ENCODE data around the gene ABO.
A peak's percentile ranks its signal among the peaks of the same experiment; 100 is the strongest.
"Not testable (repeated sequence)": the region's sequence is repeated elsewhere in the genome, so short reads cannot be mapped to it uniquely, and the experiment has no call there.

Gene ABO

DNA sequence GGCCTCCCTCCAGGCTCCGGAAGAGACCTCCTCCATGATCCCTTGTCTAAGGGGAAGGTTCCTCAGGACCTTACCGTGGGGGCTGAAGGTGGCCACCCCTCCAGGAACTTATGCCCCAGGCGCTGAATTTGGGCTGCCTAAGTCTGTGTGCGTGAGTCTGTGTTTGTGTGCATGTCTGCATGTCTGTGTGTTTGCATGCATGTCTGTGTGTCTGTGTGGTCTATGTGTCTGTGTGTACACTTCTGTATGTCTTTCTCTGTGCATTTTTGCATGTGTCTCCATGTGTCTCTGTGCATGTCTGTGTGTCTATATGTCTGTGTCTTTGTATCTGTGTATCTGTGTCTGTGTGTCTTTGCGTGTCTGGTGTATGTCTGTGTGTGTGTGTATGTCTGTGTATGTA is 20.5 kb downstream of the ABO start:
- Histone ChIP-seq H3K27me3 (ENCODE audit: control insufficient read depth in 1 of 2, insufficient read depth in 2 of 2, low read length in 2 of 2) (no peaks in the 10 kb centered on the region), H3K27ac (ENCODE audit: low read depth, low read length) (no peak overlapping the region), H3K4me3 (ENCODE audit: low read depth in 1 of 2, low read length in 2 of 2) (no peak overlapping the region), H3K36me3 (ENCODE audit: control insufficient read depth in 1 of 2, insufficient read depth in 2 of 2, low read length in 2 of 2) (peaks cover 0 to 23% of the 10 kb centered on the region in 2 donors), H3K9ac (ENCODE audit: low read depth in 1 of 2, low read length in 2 of 2) (no peak overlapping the region), H3K4me1 (ENCODE audit: control insufficient read depth in 1 of 2, insufficient read depth in 2 of 2, low read length in 2 of 2) (peaks cover 32 to 39% of the 10 kb centered on the region in 2 donors), H3K9me3 (ENCODE audit: control insufficient read depth in 1 of 2, low read length in 2 of 2) (no peaks in the 10 kb centered on the region)

DNA sequence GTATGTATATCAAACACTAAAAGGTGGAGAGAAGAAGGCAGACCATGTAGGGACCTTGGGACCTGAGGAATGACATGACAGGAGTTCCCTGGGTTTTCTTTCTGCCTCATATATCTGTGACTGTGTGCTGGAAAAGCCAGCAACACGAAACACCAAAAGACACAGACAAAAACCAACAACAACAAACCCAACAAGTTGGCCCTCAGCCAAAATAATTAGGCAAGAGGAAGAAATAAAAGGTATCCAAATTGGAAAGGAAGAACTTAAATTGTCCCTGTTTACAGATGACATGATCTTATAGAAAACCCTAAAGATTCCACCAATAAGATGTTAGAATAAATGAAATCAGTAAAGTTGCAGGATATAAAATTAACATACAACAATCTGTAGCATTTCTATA is 21.7 kb downstream of the ABO start:
- Histone ChIP-seq H3K9me3 (ENCODE audit: control insufficient read depth in 1 of 2, low read length in 2 of 2) (no peaks in the 10 kb centered on the region), H3K4me1 (ENCODE audit: control insufficient read depth in 1 of 2, insufficient read depth in 2 of 2, low read length in 2 of 2) (peaks cover 32 to 39% of the 10 kb centered on the region in 2 donors), H3K27ac (ENCODE audit: low read depth, low read length) (no peak overlapping the region), H3K36me3 (ENCODE audit: control insufficient read depth in 1 of 2, insufficient read depth in 2 of 2, low read length in 2 of 2) (peaks cover 0 to 14% of the 10 kb centered on the region in 2 donors), H3K4me3 (ENCODE audit: low read depth in 1 of 2, low read length in 2 of 2) (peak overlapping the region; percentile 2 to 33), H3K9ac (ENCODE audit: low read depth in 1 of 2, low read length in 2 of 2) (peak overlapping the region; percentile 39 to 46), H3K27me3 (ENCODE audit: control insufficient read depth in 1 of 2, insufficient read depth in 2 of 2, low read length in 2 of 2) (no peaks in the 10 kb centered on the region)

- Histone ChIP-seq H3K27me3 (ENCODE audit: control insufficient read depth in 1 of 2, insufficient read depth in 2 of 2, low read length in 2 of 2) (no peaks in the 10 kb centered on the region), H3K27ac (ENCODE audit: low read depth, low read length) (peak overlapping the region; percentile 79), H3K9me3 (ENCODE audit: control insufficient read depth in 1 of 2, low read length in 2 of 2) (no peaks in the 10 kb centered on the region), H3K9ac (ENCODE audit: low read depth in 1 of 2, low read length in 2 of 2) (peak overlapping the region; percentile 39 to 61), H3K4me1 (ENCODE audit: control insufficient read depth in 1 of 2, insufficient read depth in 2 of 2, low read length in 2 of 2) (peaks cover 32 to 39% of the 10 kb centered on the region in 2 donors), H3K36me3 (ENCODE audit: control insufficient read depth in 1 of 2, insufficient read depth in 2 of 2, low read length in 2 of 2) (peaks cover 0 to 14% of the 10 kb centered on the region in 2 donors), H3K4me3 (ENCODE audit: low read depth in 1 of 2, low read length in 2 of 2) (peak overlapping the region; percentile 10 to 37)
These were observed 22.5 kb downstream of the ABO start for GRCh38 chr9:133252301-133253020.

- Histone ChIP-seq H3K4me3 (ENCODE audit: low read depth in 1 of 2, low read length in 2 of 2) (peak overlapping the region; percentile 10 to 37), H3K27ac (ENCODE audit: low read depth, low read length) (peak overlapping the region; percentile 79), H3K9me3 (ENCODE audit: control insufficient read depth in 1 of 2, low read length in 2 of 2) (no peaks in the 10 kb centered on the region), H3K9ac (ENCODE audit: low read depth in 1 of 2, low read length in 2 of 2) (peak overlapping the region; percentile 33 to 61), H3K27me3 (ENCODE audit: control insufficient read depth in 1 of 2, insufficient read depth in 2 of 2, low read length in 2 of 2) (no peaks in the 10 kb centered on the region), H3K4me1 (ENCODE audit: control insufficient read depth in 1 of 2, insufficient read depth in 2 of 2, low read length in 2 of 2) (peaks cover 29 to 39% of the 10 kb centered on the region in 2 donors), H3K36me3 (ENCODE audit: control insufficient read depth in 1 of 2, insufficient read depth in 2 of 2, low read length in 2 of 2) (peaks cover 0 to 14% of the 10 kb centered on the region in 2 donors)
These were observed 23.2 kb downstream of the ABO start for GRCh38 chr9:133251773-133252172.

GRCh38 chr9:133251221-133251620 is 23.8 kb downstream of the ABO start:
- not testable (repeated sequence) for H3K27ac ChIP-seq (ENCODE audit: low read depth, low read length); H3K9me3 ChIP-seq (ENCODE audit: control insufficient read depth in 1 of 2, low read length in 2 of 2); H3K27me3 ChIP-seq (ENCODE audit: control insufficient read depth in 1 of 2, insufficient read depth in 2 of 2, low read length in 2 of 2); H3K9ac ChIP-seq (ENCODE audit: low read depth in 1 of 2, low read length in 2 of 2)
- Histone ChIP-seq H3K4me1 (ENCODE audit: control insufficient read depth in 1 of 2, insufficient read depth in 2 of 2, low read length in 2 of 2) (peaks cover 29 to 39% of the 10 kb centered on the region in 2 donors), H3K4me3 (ENCODE audit: low read depth in 1 of 2, low read length in 2 of 2) (peak overlapping the region in 1 of 2 donors; percentile 37), H3K36me3 (ENCODE audit: control insufficient read depth in 1 of 2, insufficient read depth in 2 of 2, low read length in 2 of 2) (peaks cover 0 to 14% of the 10 kb centered on the region in 2 donors)

DNA sequence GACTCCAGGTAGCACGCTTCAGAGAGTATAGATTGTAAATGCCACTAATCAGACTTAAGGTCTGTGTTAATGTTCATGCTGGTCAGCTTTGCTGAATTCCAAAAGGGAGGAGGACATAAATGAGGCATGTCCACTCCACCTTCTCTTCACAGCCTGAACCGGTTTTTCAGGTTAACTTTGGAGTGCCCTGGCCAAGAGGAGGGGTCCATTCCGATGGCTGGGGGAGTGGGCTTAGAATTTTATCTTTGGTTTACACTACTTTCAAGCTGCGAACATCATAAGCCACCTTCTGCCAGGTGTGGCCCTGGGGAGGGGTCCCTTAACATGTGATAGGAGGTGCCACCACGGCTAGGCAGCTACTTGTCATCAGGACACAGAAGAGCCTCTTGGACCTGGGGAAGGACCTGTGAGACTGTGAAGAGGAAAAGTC is 24.2 kb downstream of the ABO start:
- H3K9ac ChIP-seq (ENCODE audit: low read depth in 1 of 2, low read length in 2 of 2), result no peak overlapping the region
- no peak overlapping the region for H3K4me3 ChIP-seq (ENCODE audit: low read depth in 1 of 2, low read length in 2 of 2)
- no peaks in the 10 kb centered on the region for H3K9me3 ChIP-seq (ENCODE audit: control insufficient read depth in 1 of 2, low read length in 2 of 2)
- no peaks in the 10 kb centered on the region for H3K27me3 ChIP-seq (ENCODE audit: control insufficient read depth in 1 of 2, insufficient read depth in 2 of 2, low read length in 2 of 2)
- H3K4me1 ChIP-seq (ENCODE audit: control insufficient read depth in 1 of 2, insufficient read depth in 2 of 2, low read length in 2 of 2), result peaks cover 29 to 39% of the 10 kb centered on the region in 2 donors
- H3K27ac ChIP-seq (ENCODE audit: low read depth, low read length), result peak overlapping the region; percentile 24
- peaks cover 0 to 14% of the 10 kb centered on the region in 2 donors for H3K36me3 ChIP-seq (ENCODE audit: control insufficient read depth in 1 of 2, insufficient read depth in 2 of 2, low read length in 2 of 2)

GRCh38 chr9:133249337-133249736 is 25.7 kb downstream of the ABO start:
- H3K27ac ChIP-seq (ENCODE audit: low read depth, low read length), result no peak overlapping the region
- H3K4me1 ChIP-seq (ENCODE audit: control insufficient read depth in 1 of 2, insufficient read depth in 2 of 2, low read length in 2 of 2), result peaks cover 29 to 39% of the 10 kb centered on the region in 2 donors
- no peaks in the 10 kb centered on the region for H3K9me3 ChIP-seq (ENCODE audit: control insufficient read depth in 1 of 2, low read length in 2 of 2)
- no peak overlapping the region for H3K4me3 ChIP-seq (ENCODE audit: low read depth in 1 of 2, low read length in 2 of 2)
- H3K27me3 ChIP-seq (ENCODE audit: control insufficient read depth in 1 of 2, insufficient read depth in 2 of 2, low read length in 2 of 2), result no peaks in the 10 kb centered on the region
- H3K9ac ChIP-seq (ENCODE audit: low read depth in 1 of 2, low read length in 2 of 2), result no peak overlapping the region
- peaks cover 0 to 1% of the 10 kb centered on the region in 2 donors for H3K36me3 ChIP-seq (ENCODE audit: control insufficient read depth in 1 of 2, insufficient read depth in 2 of 2, low read length in 2 of 2)

GRCh38 chr9:133248726-133249295 is 26.2 kb downstream of the ABO start:
- Histone ChIP-seq H3K27me3 (ENCODE audit: control insufficient read depth in 1 of 2, insufficient read depth in 2 of 2, low read length in 2 of 2) (no peaks in the 10 kb centered on the region), H3K4me3 (ENCODE audit: low read depth in 1 of 2, low read length in 2 of 2) (no peak overlapping the region), H3K27ac (ENCODE audit: low read depth, low read length) (no peak overlapping the region), H3K9me3 (ENCODE audit: control insufficient read depth in 1 of 2, low read length in 2 of 2) (no peaks in the 10 kb centered on the region), H3K36me3 (ENCODE audit: control insufficient read depth in 1 of 2, insufficient read depth in 2 of 2, low read length in 2 of 2) (no peaks in the 10 kb centered on the region), H3K9ac (ENCODE audit: low read depth in 1 of 2, low read length in 2 of 2) (no peak overlapping the region), H3K4me1 (ENCODE audit: control insufficient read depth in 1 of 2, insufficient read depth in 2 of 2, low read length in 2 of 2) (peaks cover 29 to 37% of the 10 kb centered on the region in 2 donors)

DNA sequence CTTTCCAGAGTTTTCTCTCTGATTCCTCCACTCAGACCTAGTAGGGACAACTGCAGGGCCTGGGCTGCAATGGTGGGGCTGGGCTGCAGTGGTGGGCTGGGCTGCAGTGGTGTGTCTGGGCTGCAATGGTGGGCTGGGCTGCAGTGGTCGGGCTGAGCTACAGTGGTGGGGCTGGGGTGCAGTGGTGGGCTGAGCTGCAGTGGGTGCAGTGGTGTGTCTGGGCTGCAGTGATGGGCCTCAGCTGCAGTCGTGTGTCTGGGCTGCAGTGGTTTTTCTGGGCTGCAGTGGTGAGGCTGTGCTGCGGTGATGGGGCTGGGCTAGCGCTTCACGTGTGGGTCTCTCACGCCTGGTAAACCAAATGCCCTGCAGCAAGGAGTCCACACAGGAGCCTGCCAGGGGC is 27.4 kb downstream of the ABO start:
- H3K36me3 ChIP-seq (ENCODE audit: control insufficient read depth in 1 of 2, insufficient read depth in 2 of 2, low read length in 2 of 2), result no peaks in the 10 kb centered on the region
- no peak overlapping the region for H3K9ac ChIP-seq (ENCODE audit: low read depth in 1 of 2, low read length in 2 of 2)
- no peaks in the 10 kb centered on the region for H3K9me3 ChIP-seq (ENCODE audit: control insufficient read depth in 1 of 2, low read length in 2 of 2)
- peaks cover 21 to 26% of the 10 kb centered on the region in 2 donors for H3K4me1 ChIP-seq (ENCODE audit: control insufficient read depth in 1 of 2, insufficient read depth in 2 of 2, low read length in 2 of 2)
- no peaks in the 10 kb centered on the region for H3K27me3 ChIP-seq (ENCODE audit: control insufficient read depth in 1 of 2, insufficient read depth in 2 of 2, low read length in 2 of 2)
- H3K4me3 ChIP-seq (ENCODE audit: low read depth in 1 of 2, low read length in 2 of 2), result no peak overlapping the region
- H3K27ac ChIP-seq (ENCODE audit: low read depth, low read length), result no peak overlapping the region

DNA sequence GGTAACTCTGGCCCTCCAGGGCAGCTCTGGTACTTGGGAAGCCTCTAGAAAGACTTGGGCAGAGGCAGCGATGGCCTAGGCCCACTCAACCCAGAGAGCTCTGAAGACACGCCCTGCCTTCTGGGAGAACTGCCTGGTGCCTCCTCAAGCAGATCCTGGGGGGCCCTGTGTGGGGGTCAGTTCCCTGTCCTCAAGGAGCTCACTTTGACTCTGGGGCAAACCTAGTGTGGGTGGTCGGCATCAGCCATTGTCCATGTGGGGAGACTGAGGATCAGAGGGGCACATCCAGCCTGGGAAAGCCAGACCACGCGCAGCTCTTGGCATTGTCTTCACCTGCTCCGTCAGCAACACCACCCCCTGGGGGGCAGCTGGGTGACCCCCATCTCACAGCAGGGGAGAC is 28.0 kb downstream of the ABO start:
- Histone ChIP-seq H3K4me3 (ENCODE audit: low read depth in 1 of 2, low read length in 2 of 2) (no peak overlapping the region), H3K27me3 (ENCODE audit: control insufficient read depth in 1 of 2, insufficient read depth in 2 of 2, low read length in 2 of 2) (no peaks in the 10 kb centered on the region), H3K27ac (ENCODE audit: low read depth, low read length) (no peak overlapping the region), H3K4me1 (ENCODE audit: control insufficient read depth in 1 of 2, insufficient read depth in 2 of 2, low read length in 2 of 2) (peaks cover 16 to 21% of the 10 kb centered on the region in 2 donors), H3K9me3 (ENCODE audit: control insufficient read depth in 1 of 2, low read length in 2 of 2) (no peaks in the 10 kb centered on the region), H3K9ac (ENCODE audit: low read depth in 1 of 2, low read length in 2 of 2) (no peak overlapping the region), H3K36me3 (ENCODE audit: control insufficient read depth in 1 of 2, insufficient read depth in 2 of 2, low read length in 2 of 2) (no peaks in the 10 kb centered on the region)
